GM13976 (cell line): Measurements from ENCODE around the gene COG3.

Experiments
- DNase-seq: peaks from one replicate; pipeline ENCODE4 v3.0.0; 2012; ENCODE audit warnings: low spot score
- in situ Hi-C: fragments of 300-500 bp; cut with MboI; formaldehyde crosslinking; loops from one replicate; pipeline ENCODE4 v1.12.0; 2022; ENCODE audit warnings: low sequenced_read_pairs, mixed read lengths, inconsistent platforms; ENCODE audit not compliant: unreplicated experiment
- TF ChIP-seq, protein P1 (sequence below): IDR thresholded peaks from 2 replicates; pipeline ENCODE4 v1.5.1; 2012; ENCODE audit warnings: borderline replicate concordance, mild to moderate bottlenecking; ENCODE audit not compliant: insufficient read depth; ENCODE audit errors: extremely low read depth, missing control alignments, control extremely low read depth

COG3 gene

GRCh38 chr13:45548281-45548680 is 83.5 kb downstream of the COG3 start:
- no peak for DNase-seq
- in situ Hi-C loops = no loop called here
- TF ChIP-seq, protein P1, sequence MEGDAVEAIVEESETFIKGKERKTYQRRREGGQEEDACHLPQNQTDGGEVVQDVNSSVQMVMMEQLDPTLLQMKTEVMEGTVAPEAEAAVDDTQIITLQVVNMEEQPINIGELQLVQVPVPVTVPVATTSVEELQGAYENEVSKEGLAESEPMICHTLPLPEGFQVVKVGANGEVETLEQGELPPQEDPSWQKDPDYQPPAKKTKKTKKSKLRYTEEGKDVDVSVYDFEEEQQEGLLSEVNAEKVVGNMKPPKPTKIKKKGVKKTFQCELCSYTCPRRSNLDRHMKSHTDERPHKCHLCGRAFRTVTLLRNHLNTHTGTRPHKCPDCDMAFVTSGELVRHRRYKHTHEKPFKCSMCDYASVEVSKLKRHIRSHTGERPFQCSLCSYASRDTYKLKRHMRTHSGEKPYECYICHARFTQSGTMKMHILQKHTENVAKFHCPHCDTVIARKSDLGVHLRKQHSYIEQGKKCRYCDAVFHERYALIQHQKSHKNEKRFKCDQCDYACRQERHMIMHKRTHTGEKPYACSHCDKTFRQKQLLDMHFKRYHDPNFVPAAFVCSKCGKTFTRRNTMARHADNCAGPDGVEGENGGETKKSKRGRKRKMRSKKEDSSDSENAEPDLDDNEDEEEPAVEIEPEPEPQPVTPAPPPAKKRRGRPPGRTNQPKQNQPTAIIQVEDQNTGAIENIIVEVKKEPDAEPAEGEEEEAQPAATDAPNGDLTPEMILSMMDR = no peak

GRCh38 chr13:45554604-45555109 is 89.9 kb downstream of the COG3 start:
- DNase-seq = no peak
- in situ Hi-C loops = no loop called here
- TF ChIP-seq, protein P1 = no peak

GRCh38 chr13:45564133-45564776 is 99.5 kb downstream of the COG3 start:
- no peak for DNase-seq
- in situ Hi-C loops = no loop called here
- TF ChIP-seq, protein P1 = no peak

GRCh38 chr13:45565331-45565730 is 100.6 kb downstream of the COG3 start:
- DNase-seq = no peak
- in situ Hi-C loops = no loop called here
- TF ChIP-seq, protein P1 = no peak

- TF ChIP-seq, protein P1 = no peak
- no peak for DNase-seq
- in situ Hi-C loops = no loop called here
Observed at GRCh38 chr13:45575146-45575829, 110.5 kb downstream of the COG3 start.

DNA sequence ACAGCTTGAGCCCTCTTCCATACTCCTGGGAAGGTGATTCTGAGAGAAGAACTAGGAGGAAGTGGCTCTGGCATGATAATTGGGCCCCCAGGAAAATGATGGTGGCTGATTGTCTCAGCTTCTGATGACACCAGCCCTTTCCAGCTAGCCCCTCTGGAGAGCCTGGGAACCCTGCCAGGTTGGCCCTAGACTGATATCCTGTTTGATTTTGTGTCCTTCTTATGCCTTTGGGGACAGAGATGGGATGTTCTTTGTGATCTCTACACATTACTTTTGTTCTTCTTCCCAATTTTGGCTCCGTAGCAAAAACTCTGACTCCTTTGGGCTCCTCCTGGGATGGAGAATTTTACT is 111.1 kb downstream of the COG3 start:
- DNase-seq = no peak
- in situ Hi-C loops = no loop called here
- TF ChIP-seq, protein P1 = no peak
